A673 (cell line): ENCODE data around the gene BCAT1.
"Not testable (repeated sequence)": the region's sequence is repeated elsewhere in the genome, so short reads cannot be mapped to it uniquely, and the experiment has no call there.

Source experiments
- CTCF ChIP-seq: fragments of 300-800, 200-600 bp; sonication (generic); conservative IDR thresholded peaks from 2 replicates; pipeline ENCODE4 v1.5.1; 2017; ENCODE audit warnings: low read depth, mild to moderate bottlenecking, antibody characterized with exemption, low read length, moderate library complexity, mixed read lengths
- EZH2 ChIP-seq: fragments of 200-600 bp; sonication (generic); IDR thresholded peaks from 2 replicates; pipeline ENCODE4 v1.6.1; 2017; ENCODE audit warnings: borderline replicate concordance, low read depth, mild to moderate bottlenecking, mixed read lengths, antibody characterized with exemption, low read length; ENCODE audit not compliant: poor library complexity, severe bottlenecking

DNA sequence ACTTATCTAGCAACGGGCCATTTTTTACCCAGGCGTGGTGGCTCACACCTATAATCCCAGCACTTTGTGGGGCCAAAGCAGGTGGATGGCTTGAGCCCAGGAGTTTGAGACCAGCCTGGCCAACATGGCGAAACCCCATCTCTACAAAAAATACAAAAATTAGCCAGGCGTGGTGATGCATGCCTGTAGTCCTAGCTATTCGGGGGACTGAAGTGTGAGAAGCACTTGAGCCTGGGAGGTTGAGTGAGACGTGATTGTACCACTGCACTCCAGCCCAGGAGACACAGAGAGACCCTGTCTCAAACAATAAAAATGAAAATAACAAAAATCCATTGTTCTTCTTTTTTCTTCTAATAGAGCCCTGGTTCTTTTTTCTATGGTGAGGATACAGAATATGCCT lies 7.5 kb upstream of the BCAT1 start:
- not testable (repeated sequence) for TF ChIP-seq CTCF, EZH2
